Trophoblast cell (in vitro differentiated cells and primary cell): ENCODE results near the gene C3orf70.

ENCODE experiments used
- DNase-seq, 2 donors: peaks; one replicate each; pipeline ENCODE4 v3.0.0-alpha.2; 2016
- H2AFZ ChIP-seq: 2 replicates; pipeline ENCODE4 v1.6.1; 2013; ENCODE audit warnings: low read length, moderate library complexity, mild to moderate bottlenecking; ENCODE audit not compliant: insufficient read depth, poor library complexity
- H2AK5ac ChIP-seq: 2 replicates; pipeline ENCODE4 v1.6.1; 2013; ENCODE audit warnings: mild to moderate bottlenecking, low read length
- H2BK120ac ChIP-seq: 2 replicates; pipeline ENCODE4 v1.6.1; 2013; ENCODE audit warnings: low read length, mild to moderate bottlenecking, moderate library complexity; ENCODE audit not compliant: insufficient read depth, poor library complexity
- H2BK12ac ChIP-seq: 2 replicates; pipeline ENCODE4 v1.6.1; 2013; ENCODE audit warnings: mild to moderate bottlenecking, low read length, moderate library complexity
- H2BK5ac ChIP-seq: 2 replicates; pipeline ENCODE4 v1.6.1; 2013; ENCODE audit warnings: low read length, low read depth, moderate library complexity, mild to moderate bottlenecking; ENCODE audit not compliant: poor library complexity
- H3K14ac ChIP-seq: 2 replicates; pipeline ENCODE4 v1.6.1; 2013; ENCODE audit warnings: mild to moderate bottlenecking, low read length
- H3K18ac ChIP-seq: 2 replicates; pipeline ENCODE4 v1.6.1; 2013; ENCODE audit warnings: mild to moderate bottlenecking, low read length
- H3K23ac ChIP-seq: 2 replicates; pipeline ENCODE4 v1.6.1; 2013; ENCODE audit warnings: low read length
- H3K27ac ChIP-seq: 2 replicates; pipeline ENCODE4 v1.5.1; 2013; ENCODE audit warnings: low read depth, mild to moderate bottlenecking, inconsistent platforms, low read length, moderate library complexity
- H3K27me3 ChIP-seq: 2 replicates; pipeline ENCODE4 v1.6.1; 2013; ENCODE audit warnings: inconsistent platforms, mild to moderate bottlenecking, low read length, moderate library complexity; ENCODE audit not compliant: insufficient read depth
- H3K36me3 ChIP-seq, 2 experiments: 1 replicate in 1 of 2; 2 replicates in 1 of 2; pipeline ENCODE4 v1.6.1; 2013; ENCODE audit warnings: low read length in 2 of 2, mild to moderate bottlenecking in 2 of 2, moderate library complexity in 1 of 2; ENCODE audit not compliant: insufficient read depth in 2 of 2, control insufficient read depth in 1 of 2
- H3K4ac ChIP-seq: 2 replicates; pipeline ENCODE4 v1.6.1; 2013; ENCODE audit warnings: low read depth, mild to moderate bottlenecking, low read length, moderate library complexity
- H3K4me1 ChIP-seq, 2 experiments: 1 replicate in 1 of 2; 2 replicates in 1 of 2; pipeline ENCODE4 v1.6.1; 2013; ENCODE audit warnings: low read length in 2 of 2, mild to moderate bottlenecking in 2 of 2, moderate library complexity in 1 of 2; ENCODE audit not compliant: insufficient read depth in 2 of 2, control insufficient read depth in 1 of 2
- H3K4me2 ChIP-seq: 2 replicates; pipeline ENCODE4 v1.6.1; 2013; ENCODE audit warnings: inconsistent platforms, mild to moderate bottlenecking, low read length, moderate library complexity
- H3K4me3 ChIP-seq: 2 replicates; pipeline ENCODE4 v1.5.1; 2013; ENCODE audit warnings: mild to moderate bottlenecking, low read depth, low read length, inconsistent platforms
- H3K79me1 ChIP-seq: one replicate; pipeline ENCODE4 v1.6.1; 2013; ENCODE audit warnings: low read length
- H3K79me2 ChIP-seq: 2 replicates; pipeline ENCODE4 v1.6.1; 2013; ENCODE audit warnings: low read length, mild to moderate bottlenecking; ENCODE audit not compliant: control insufficient read depth, insufficient read depth, poor library complexity
- H3K9ac ChIP-seq: 2 replicates; pipeline ENCODE4 v1.6.1; 2013; ENCODE audit warnings: mild to moderate bottlenecking, low read length
- H3K9me3 ChIP-seq: 2 replicates; pipeline ENCODE4 v1.6.1; 2013; ENCODE audit warnings: low read depth, mild to moderate bottlenecking, control low read depth, inconsistent platforms, low read length; ENCODE audit not compliant: insufficient read depth
- H4K12ac ChIP-seq: 2 replicates; pipeline ENCODE4 v1.6.1; 2013; ENCODE audit warnings: low read depth, mild to moderate bottlenecking, low read length, moderate library complexity
- H4K8ac ChIP-seq: 2 replicates; pipeline ENCODE4 v1.6.1; 2013; ENCODE audit warnings: low read depth, mild to moderate bottlenecking, low read length, moderate library complexity
- H4K91ac ChIP-seq: one replicate; pipeline ENCODE4 v1.6.1; 2013; ENCODE audit warnings: low read depth, mild to moderate bottlenecking, low read length, moderate library complexity
- WGBS: extraction: QIAGEN DNeasy Blood & Tissue Kit; methylation state at CpG from one replicate; pipeline ENCODE4 v1.1.7; 2013; ENCODE audit warnings: missing lambda C conversion rate; ENCODE audit not compliant: insufficient read length, insufficient coverage; ENCODE audit errors: extremely low coverage; 5-methylcytosine and 5-hydroxymethylcytosine counted together

The C3orf70 gene

GRCh38 chr3:185081521-185081920 is 71.3 kb downstream of the C3orf70 start:
- Histone ChIP-seq H3K23ac (no peak overlapping the region), H3K79me2 (no peaks in the 10 kb centered on the region), H4K12ac (no peak overlapping the region), H2AK5ac (no peak overlapping the region), H2BK12ac (no peak overlapping the region), H3K14ac (no peak overlapping the region), H2AFZ (no peak overlapping the region), H3K4ac (no peak overlapping the region), H3K79me1 (no peaks in the 10 kb centered on the region), H3K9ac (no peak overlapping the region), H3K18ac (no peak overlapping the region), H2BK5ac (no peak overlapping the region), H3K27ac (no peak overlapping the region), H3K4me2 (no peak overlapping the region), H4K8ac (no peak overlapping the region), H4K91ac (no peak overlapping the region), H3K27me3 (no peaks in the 10 kb centered on the region), H3K36me3 (no peaks in the 10 kb centered on the region), H2BK120ac (no peak overlapping the region), H3K4me1 (peaks cover 3 to 4% of the 10 kb centered on the region in 2 experiments), H3K9me3 (no peaks in the 10 kb centered on the region), H3K4me3 (no peak overlapping the region)
- WGBS: no CpG with 5 or more reads among the region's 1 CpG
- DNase-seq: no peak

- Histone ChIP-seq H3K36me3 (no peaks in the 10 kb centered on the region), H3K4me1 (peaks cover 0 to 2% of the 10 kb centered on the region in 2 experiments), H3K79me1 (no peaks in the 10 kb centered on the region), H3K27ac (no peak overlapping the region), H4K8ac (no peak overlapping the region), H2BK120ac (no peak overlapping the region), H3K79me2 (no peaks in the 10 kb centered on the region), H3K9ac (no peak overlapping the region), H4K12ac (no peak overlapping the region), H3K23ac (no peak overlapping the region), H3K14ac (no peak overlapping the region), H2BK5ac (no peak overlapping the region), H3K9me3 (no peaks in the 10 kb centered on the region), H2AFZ (no peak overlapping the region), H2AK5ac (no peak overlapping the region), H2BK12ac (no peak overlapping the region), H3K27me3 (no peaks in the 10 kb centered on the region), H4K91ac (no peak overlapping the region), H3K4me3 (no peak overlapping the region), H3K4me2 (no peak overlapping the region), H3K18ac (no peak overlapping the region), H3K4ac (no peak overlapping the region)
- DNase-seq: no peak
- no CpG with 5 or more reads among the region's 1 CpG for WGBS
Observed at GRCh38 chr3:185079625-185080024, 73.2 kb downstream of the C3orf70 start.

- Histone ChIP-seq H3K36me3 (no peaks in the 10 kb centered on the region), H2BK5ac (no peak overlapping the region), H3K4me1 (peaks cover 0 to 2% of the 10 kb centered on the region in 2 experiments), H3K27ac (no peak overlapping the region), H3K4me3 (no peak overlapping the region), H2BK12ac (no peak overlapping the region), H3K79me2 (no peaks in the 10 kb centered on the region), H3K18ac (no peak overlapping the region), H3K23ac (no peak overlapping the region), H3K79me1 (no peaks in the 10 kb centered on the region), H3K4ac (no peak overlapping the region), H3K4me2 (no peak overlapping the region), H3K14ac (no peak overlapping the region), H2AK5ac (no peak overlapping the region), H4K8ac (no peak overlapping the region), H4K91ac (no peak overlapping the region), H4K12ac (no peak overlapping the region), H3K9ac (no peak overlapping the region), H3K27me3 (no peaks in the 10 kb centered on the region), H2AFZ (no peak overlapping the region), H2BK120ac (no peak overlapping the region), H3K9me3 (no peaks in the 10 kb centered on the region)
- no peak for DNase-seq
- no CpG with 5 or more reads among the region's 8 CpGs for WGBS
Observed at GRCh38 chr3:185076219-185076618, 76.6 kb downstream of the C3orf70 start.

- H3K79me2 ChIP-seq: no peaks in the 10 kb centered on the region
- H3K36me3 ChIP-seq: no peaks in the 10 kb centered on the region
- H3K4ac ChIP-seq: no peak overlapping the region
- H3K18ac ChIP-seq: no peak overlapping the region
- H3K27me3 ChIP-seq: no peaks in the 10 kb centered on the region
- WGBS: no CpG with 5 or more reads among the region's 13 CpGs
- no peak overlapping the region for H2BK12ac ChIP-seq
- H3K4me1 ChIP-seq: peaks cover 0 to 2% of the 10 kb centered on the region in 2 experiments
- no peak overlapping the region for H3K14ac ChIP-seq
- H4K12ac ChIP-seq: no peak overlapping the region
- H4K91ac ChIP-seq: no peak overlapping the region
- H3K4me3 ChIP-seq: no peak overlapping the region
- H3K9me3 ChIP-seq: no peaks in the 10 kb centered on the region
- no peak overlapping the region for H3K23ac ChIP-seq
- DNase-seq: no peak
- no peak overlapping the region for H3K27ac ChIP-seq
- no peak overlapping the region for H4K8ac ChIP-seq
- H2AK5ac ChIP-seq: no peak overlapping the region
- H3K4me2 ChIP-seq: no peak overlapping the region
- no peak overlapping the region for H2AFZ ChIP-seq
- H3K9ac ChIP-seq: no peak overlapping the region
- no peak overlapping the region for H2BK120ac ChIP-seq
- no peak overlapping the region for H2BK5ac ChIP-seq
- no peaks in the 10 kb centered on the region for H3K79me1 ChIP-seq
Observed at GRCh38 chr3:185075547-185075946, 77.3 kb downstream of the C3orf70 start.
